ENCODE measurements around the gene PNMA8A.
"Not testable (repeated sequence)": the region's sequence is repeated elsewhere in the genome, so short reads cannot be mapped to it uniquely, and the experiment has no call there.

PNMA8A gene, protein sequence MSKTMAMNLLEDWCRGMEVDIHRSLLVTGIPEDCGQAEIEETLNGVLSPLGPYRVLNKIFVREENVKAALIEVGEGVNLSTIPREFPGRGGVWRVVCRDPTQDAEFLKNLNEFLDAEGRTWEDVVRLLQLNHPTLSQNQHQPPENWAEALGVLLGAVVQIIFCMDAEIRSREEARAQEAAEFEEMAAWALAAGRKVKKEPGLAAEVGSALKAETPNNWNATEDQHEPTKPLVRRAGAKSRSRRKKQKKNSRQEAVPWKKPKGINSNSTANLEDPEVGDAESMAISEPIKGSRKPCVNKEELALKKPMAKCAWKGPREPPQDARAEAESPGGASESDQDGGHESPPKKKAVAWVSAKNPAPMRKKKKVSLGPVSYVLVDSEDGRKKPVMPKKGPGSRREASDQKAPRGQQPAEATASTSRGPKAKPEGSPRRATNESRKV

DNA sequence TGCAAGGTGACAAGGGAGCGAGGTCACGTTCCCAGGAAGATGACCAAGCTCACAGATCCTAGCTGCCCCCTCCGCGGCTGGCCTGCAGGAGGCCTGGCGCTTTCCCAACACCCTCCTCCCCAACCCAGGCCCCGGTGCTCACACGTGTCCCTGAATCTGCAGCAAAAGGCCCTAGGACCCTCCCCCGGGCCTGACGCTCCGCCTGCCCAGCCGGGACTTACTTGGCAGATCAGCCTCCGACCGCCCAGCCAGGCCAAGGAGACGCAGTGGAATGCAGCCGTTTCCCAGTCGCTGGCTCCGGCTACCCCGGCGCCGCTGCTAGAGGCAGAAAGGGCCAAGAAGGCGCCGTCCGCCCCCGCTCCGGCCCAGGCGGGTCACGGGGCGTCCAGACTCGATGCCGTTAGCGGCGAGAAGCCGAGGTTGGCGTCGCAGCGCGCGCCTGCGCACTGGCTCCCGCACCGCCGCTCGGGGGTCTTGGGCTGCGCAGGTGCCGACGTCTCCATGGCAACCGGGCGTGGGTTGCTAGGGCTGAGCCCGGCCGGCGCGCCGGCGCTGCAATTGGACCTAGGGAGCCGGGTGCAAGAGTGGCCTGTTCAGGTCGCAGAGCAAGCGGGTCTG, at the start of gene PNMA8A:
Gene PNMA8A (minus strand): TSS at position 448 of the 618 bp plus-strand sequence. CDS start 528 bp downstream, outside the sequence.
- ATAC-seq: no peak

DNA sequence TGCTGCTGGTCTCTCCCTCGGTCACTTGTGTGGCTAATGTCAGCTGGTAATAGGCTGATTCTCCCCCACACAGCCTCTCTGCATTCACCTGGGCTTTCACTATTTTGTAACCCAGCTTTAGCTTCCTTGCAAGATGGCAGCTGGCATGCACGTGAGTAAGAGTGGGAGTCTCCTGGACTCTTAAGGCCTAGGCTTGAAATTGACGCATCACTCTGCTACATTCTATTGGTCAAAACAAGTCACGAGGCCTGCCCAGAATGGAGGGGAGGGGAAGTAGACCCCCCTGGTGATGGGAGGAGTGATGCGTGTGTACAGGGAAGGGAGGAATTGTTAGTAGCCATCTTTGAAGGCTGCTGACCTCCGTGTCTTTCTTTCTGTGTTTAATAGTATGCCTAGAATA, 49.3 kb upstream of the PNMA8A start:
- no peak for ATAC-seq

DNA sequence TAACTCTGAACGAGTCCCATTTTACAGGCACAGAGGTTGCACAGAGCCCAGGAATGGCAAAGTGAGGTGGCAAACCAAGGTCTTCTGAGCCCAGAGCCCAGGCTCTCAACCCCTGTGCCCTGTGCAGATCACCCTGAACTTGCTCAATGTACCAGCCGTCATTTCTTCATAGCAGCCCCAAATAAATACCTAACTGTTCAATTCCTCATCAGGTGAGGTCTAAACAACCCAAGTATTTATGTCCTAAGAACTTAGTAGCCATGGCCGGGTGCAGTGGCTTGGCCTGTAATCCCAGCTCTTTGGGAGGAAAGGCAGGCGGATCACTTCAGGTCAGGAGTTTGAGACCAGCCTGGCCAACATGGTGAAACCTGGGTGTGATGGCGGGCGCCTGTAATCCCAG, 46.1 kb upstream of the PNMA8A start:
- ATAC-seq: no peak

DNA sequence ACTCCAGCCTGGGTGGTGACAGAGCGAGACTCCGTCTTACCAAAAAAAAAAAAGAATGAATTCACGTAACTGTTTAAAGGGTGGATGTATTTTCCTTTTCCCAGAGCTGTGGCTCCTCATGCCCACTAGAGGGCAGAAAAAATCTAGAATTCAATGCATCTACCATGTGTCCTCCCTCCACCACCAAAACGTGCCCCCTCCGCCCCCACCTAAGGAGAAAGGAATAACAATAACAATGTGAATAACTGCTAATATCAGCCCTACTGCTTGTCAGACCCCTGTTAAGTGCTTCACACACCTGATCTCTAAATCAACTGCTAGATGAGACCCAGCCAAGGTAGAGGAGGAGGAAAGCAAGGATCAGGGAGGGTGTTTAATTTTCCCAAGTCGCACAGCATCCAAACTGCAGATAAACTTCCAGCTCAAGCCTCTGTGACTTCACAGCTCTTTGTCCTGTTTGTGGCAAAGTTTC, 44.6 kb upstream of the PNMA8A start:
- ATAC-seq: peak; percentile 56 to 73

DNA sequence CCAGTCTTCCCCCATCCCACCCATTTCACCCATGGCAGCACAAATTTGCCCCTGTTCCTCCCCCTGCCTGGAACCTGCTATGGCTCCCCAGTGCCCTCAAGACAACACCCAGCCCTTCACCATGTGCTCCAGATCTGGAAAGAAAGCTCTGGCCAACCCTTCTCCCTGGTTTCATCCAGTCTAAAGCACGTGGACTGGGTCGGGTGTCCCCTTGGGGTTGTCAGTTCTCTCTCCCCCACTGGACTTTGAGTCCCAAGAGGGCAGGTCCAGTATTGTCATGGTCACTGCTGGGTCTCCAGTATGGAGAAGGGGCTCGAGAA, 43.9 kb upstream of the PNMA8A start:
- no peak for ATAC-seq

DNA sequence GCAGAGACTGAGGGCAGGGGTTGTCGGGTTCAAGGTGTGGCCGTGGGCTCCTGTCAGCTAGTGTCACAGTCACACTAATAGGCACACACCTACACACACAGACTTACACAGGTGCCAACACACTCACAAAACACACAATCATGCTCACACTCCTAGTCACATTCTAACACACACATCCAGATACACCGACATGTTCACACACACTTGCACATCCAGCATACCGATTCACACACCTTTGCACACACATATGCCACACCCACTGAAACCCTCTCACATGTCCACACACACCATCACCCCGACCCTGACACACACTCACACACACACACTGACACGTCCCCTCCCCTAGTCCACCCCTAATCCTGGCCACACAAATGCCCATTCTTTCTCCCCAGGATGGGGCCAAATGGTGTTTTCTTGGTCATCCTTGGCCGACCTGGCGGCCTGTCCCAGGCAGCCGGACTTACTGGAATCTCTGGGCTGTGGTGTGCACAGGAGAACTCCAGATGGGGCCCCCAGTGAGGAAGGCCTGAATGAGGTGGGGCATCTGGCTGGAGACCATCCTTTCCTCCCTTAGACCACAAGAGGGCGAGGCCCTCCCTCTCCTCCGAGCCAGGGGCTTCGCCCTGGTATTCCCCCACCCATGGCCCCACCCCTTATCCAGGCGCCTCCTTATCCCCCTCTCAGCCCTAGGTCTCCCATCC, 43.4 kb upstream of the PNMA8A start:
- no peak for ATAC-seq

DNA sequence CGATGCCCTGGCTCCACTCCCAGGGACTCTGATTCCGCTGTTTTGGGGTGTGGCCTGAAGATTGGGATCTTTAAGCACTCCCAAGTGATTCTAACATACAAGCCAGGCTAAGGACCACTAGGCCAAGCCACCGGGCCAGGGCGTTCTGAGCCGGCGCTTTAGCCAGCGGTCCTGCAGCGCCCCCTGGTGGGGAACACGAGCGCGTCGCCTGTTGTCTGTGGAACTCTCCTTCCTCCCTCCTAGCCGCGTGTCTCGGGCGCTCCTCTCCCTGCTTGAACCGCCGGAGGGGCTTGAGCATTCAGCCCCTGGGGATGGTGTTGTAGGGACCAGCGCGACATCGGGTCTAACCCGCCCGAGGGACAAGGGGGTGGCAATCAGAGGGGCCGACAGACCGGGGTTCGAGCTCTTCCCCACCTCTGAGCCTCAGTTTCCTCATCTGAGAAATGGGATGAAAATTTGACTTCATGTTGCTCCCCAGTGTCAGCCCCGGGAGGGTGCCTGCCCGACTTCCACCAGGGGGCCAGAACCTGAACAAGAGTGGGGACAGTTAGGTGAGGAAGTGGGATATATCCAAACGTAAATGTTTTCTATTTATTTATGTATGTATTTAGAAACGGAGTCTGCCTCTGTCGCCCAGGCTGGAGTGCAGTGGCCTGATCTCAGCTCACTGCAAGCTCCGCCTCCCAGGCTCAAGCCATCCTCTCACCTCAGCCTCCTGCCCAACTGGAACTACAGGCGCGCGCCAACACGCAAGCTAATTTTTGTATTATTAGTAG, 42.3 kb upstream of the PNMA8A start:
- peak; percentile 69 to 80 for ATAC-seq

DNA sequence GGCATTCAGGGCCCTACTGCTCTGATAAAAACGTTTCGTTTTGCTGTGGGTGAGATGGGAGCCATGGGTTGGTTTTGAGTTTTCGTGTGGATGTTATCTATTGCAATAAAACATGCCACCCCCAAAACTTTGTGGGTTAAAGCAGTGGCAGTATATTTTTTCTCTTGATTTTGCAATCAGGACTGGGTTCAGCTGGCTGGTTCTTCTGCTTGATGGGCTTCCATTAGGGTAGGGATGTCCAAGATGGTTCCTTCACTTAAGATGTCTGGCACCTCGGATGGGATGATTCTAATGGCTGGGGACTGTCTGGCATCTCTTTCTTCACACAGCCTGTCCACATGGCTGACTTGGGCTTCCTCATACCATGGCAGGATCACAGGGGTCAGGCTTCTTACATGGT, 39.9 kb upstream of the PNMA8A start:
- no peak for ATAC-seq

DNA sequence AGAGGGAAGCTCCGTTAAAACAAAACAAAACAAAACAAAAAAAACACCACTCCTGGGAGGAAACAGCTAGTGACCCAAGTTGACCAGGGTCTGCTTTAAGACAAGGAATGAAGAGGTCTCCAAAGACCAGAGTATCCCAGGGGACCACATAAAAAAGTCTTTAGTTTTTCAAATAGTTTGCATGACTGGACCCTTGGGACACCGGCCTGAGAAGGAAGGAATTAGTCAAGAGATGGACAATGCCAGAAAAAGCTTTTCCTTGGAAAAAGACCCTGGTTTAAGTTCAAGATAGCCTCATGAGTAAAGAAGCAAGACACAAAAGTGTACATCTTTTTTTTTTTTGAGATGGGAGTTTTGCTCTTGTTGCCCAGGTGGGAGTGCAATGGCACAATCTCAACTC, 36.8 kb upstream of the PNMA8A start:
- ATAC-seq: no peak

DNA sequence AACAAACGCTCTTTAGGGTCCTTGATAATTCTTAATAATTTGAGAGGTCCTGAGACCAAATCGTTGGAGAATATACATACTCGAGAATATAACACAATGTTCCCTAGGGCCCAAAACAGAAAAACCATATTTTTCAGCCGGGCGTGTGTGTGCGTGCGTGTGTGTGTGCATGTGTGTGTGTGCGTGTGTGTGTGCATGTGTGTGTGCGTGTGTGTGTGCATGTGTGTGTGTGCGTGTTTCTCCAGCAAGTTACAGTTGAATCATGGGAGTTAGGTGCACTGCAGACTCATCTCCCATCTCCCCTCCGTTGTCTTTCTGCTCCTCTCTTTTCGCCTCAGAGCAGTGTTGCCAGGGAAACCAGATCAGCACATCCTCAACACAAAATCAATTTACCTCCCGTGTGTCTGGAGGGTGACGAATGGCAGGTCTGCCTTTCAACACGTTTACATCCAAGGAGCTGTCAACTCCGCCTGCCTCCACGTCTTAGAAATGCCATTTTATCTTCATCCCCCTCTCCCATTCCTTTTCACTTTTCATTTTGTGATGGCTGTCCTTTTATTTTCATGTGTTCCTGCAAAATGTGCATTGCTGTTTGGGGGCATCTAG, 32.6 kb upstream of the PNMA8A start:
- no peak for ATAC-seq

DNA sequence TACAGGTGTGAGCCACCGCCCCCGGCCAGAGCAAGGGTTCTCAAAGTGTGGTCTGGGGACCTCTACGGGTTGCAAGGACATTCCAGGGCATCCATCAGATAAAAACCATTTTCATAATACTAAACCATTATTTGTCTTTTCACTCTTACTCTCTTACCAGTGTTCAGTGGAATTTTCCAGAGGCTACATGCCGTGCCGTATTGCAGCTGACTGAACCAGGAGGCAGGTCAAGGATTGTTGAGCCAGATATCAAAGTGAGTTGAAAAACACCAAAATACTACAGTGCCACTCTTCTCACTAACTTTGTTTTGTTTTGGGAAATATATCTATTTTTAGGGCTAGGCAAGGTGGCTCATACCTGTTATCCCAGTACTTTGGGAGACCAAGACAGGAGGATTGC, 31.5 kb upstream of the PNMA8A start:
- ATAC-seq: no peak

DNA sequence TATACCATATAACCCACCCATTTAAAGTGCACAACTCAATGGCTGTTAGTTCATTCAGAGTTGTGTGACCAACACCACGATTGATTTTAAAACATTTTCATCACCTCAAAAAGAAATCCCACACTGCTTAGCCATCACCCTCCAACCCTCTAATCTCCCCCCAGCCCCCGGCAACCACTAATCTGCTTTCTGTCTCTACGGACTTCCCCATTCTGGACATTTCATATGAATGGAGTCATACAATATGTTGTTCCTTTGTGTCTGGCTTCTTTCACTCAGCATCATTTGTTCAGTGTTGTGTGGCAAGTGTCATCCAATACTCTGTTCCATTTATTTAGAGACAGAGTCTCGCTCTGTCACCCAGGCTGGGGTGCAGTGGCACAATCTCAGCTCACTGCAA, 28.3 kb upstream of the PNMA8A start:
- no peak for ATAC-seq

DNA sequence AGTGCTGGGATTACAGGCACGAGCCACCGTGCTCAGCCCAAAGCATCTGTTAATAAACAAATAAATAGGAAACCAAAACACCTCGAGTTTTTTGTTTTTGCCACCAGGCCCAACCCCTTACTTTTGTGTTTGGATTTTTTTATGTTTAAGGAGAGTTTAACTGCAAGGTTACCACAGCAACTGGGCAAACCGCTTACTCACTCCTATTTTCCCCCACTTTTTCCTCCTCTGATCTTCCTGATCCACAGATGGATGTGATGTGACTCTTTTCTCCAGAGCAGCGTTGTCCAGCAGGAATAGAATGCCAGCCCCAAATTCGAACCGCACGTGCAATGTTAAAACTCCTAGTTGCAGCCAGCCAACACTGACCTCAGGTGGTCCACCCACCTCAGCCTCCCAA, 26.4 kb upstream of the PNMA8A start:
- ATAC-seq: no peak

DNA sequence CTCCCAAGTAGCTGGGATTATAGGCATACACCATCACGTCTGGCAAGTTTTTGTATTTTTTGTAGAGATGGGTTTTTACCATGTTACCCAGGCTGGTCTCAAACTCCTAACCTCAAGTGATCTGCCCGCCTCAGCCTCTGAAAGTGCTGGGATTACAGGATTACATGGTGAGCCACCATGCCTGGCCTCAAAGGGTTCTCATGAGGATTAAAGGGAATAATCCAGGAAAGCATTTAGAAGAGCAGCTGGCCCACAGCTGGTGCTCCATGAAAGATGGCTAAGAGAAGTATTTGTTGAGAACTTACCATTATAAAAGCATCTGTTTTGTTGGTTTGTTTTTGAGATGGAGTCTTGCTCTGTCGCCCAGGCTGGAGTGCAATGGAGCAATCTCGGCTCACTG, 25.5 kb upstream of the PNMA8A start:
- ATAC-seq: not testable (repeated sequence)

DNA sequence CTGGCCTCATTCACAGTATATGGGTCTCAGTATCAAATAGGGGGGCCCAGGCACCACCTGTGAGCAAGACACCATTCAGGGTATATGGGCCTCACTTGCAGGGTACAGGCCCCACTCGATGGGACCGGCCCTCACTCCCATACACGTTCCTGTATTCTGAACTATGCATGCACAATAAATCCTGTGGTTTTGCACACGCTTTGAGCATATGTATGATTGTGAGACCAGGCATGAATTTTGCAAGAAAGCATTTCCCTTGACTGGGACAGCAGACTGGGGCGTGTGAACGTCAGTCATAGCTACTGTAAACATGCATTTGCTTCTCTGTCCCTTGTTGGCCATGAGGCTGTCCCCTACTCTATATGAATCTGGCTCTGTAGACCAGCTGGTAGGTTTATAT, 24.9 kb upstream of the PNMA8A start:
- no peak for ATAC-seq

DNA sequence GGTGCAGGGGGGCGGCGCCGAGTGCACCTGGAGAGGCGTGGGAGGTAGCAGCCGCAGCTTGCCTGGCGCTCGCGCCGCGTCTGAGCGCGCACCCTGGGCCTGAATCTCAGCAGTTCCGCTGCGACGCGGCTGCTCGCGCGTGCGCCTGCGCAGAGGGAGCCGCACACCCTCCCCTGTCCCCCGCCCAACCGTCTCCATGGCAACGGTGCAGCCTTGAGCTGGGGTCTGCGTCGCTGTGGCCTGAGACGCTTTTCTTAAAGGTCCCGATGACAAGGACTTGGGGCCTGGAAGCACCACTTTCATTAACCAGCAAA, 24.4 kb upstream of the PNMA8A start, which contains the start of gene PNMA8B:
Gene PNMA8B (minus strand): TSS at position 82 of the 314 bp plus-strand sequence. CDS start 402 bp downstream, outside the sequence.
- peak; percentile 25 to 33 for ATAC-seq

DNA sequence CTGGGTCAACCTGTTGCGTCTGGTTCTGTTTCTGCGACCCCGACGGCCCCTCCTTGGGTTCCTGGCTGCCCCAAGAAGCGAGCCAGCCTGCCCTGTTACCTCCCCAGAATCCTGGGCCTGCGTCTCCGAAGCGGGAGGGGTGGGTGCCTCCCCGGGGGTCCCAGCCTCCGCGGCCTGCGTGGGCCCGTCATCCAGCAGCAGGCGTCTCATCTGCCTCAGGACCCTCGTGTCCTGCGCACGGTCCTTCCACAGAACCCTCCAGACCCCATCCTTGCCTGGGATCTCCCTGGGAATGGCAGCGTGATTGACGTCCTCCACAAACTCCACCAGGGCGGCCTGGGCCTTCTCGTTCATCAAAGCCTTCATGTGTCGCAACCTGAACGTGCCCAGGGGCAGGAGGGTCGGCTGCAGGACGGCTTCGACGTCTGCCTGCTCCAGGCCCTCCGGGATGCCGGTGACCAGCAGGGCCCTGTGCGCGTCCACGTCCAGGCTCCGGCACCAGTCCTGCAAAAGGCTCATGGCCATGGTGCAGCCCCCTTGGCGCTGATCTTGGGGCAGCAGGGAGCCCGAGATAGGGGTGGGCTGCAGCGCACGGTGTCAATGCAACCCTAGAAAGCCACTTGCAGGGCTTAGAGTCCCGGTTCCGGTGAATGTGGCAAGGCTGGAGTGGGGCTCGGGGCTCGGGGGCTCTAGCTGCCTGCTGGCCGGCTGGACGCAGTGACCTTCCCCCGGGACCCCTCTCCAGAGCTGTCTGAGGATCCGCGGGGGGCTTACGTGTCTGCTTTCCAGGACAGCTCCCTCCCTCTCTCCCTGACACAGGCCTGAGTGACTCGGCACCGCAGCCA, 23.8 kb upstream of the PNMA8A start:
- ATAC-seq: no peak

DNA sequence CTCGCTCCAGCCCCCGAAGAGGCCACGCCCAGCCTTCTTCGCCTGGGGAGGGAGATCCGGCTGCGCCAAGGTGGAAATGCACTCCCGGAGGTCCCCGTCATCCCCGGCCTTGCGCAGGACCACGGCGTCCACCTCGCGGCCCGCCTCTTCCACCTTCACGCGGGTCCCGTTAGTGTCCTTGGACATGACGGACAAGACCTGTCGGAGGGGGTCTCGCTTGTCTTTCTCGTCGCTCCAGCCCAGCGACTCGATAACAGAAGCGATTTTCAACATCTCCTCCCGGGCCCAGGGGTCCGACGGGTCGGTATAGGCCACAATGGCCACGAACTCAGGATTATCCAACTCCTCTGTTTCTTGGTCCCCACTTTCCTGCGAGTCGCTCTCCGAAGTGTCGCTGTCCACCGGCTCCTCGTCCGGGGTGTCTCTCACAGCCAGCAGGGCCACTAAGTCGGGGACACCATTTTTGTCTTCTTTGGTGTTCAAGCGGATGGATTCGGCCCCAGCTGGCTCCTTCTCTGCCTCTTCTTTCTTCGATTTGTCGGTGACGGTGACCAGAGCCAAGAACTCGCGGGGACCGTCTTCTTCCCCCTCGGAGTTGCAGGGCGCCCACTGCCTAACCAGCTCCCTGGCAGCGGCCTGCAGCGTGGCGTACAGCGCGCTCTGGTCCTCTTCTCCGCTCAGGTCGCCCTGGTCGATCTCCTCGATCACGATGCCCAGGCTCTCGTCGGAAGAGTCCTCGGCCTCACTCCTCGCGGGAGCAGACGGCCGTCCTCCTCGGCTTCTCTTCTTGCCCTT, 23.0 kb upstream of the PNMA8A start:
- no peak for ATAC-seq

DNA sequence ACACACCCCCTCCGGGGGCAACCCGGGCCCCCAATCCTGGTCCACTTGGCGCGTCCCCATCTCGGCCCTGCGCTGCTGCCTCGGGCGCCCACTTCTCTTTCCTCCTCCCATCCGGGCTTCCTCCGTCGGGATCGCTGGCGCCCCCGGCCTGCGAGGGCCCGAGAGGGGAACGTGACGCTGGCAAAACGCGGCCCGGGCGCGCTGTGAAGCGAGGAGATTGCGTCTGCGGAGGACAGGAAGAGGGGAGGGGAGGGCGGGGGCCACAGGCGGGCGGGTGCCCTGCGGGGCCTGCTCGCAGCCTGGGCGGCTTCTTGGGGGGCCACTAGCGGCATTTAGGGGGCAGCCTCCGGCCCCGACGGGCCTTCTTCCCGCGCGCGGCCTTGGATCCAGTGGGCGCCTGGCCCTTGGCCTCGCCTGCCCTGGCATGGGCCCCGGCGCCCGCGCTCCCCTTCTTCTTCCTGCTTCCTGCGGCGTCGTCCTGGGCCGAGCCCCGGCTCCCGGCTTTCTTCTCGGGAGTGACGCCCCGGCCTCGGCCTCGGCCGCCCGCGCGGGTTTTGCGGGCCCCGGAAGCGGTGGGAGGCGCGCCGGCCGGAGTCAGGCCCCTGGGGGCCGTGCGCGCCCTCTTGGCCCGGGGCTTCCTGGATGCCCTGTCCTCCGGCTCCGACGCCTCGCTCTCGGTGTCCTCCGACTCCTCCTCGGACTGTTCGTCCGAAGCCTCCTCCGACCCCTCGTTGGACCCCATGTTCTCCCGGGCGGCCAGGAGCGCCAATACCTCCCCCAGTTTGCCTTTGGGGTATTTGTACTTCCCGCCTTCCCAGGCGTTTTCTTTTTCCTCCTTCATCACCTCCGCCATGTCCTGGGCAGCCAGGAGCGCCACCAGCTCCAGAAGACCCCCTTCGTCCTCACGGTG, 22.1 kb upstream of the PNMA8A start:
- peak; percentile 20 to 32 for ATAC-seq

DNA sequence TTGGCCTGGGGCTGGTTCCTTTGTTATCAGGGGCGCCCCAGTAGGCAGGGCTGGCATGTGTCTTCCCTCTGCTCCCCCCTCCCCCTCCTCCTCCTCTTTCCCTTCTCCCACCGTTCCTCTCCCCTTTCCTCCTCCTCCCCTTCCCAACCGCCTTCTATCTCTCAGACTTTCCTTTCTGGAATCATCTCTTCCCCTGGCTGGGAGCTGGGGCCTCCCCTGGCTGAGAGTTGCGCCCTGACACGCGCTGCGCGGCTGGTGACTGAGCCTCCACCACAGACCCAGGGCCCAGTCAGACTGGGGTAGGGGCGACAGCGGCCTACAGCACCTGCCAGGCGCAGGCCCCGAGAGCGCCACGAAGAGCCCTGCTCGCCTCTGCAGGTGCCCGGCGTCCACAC, 21.5 kb upstream of the PNMA8A start:
- ATAC-seq: peak; percentile 26 to 64

Measured in activated CD4-positive, CD25-positive, alpha-beta regulatory T cell treated with anti-CD3 and anti-CD28 coated beads, Interleukin-2, amount 50 U/mL, for 24 hours (primary cell).